Aorta (tissue), 5 donors: ENCODE results near the gene FERMT2. TPM values are rescaled to one million over a fixed set of nuclear protein-coding genes. Genes with fewer than 3 reads are reported as not detected.

Experiments
- ATAC-seq: fragments of 200-7000 bp; cut with Tn5 transposase; one replicate; pipeline ENCODE4 v1.9.1; 2022; ENCODE audit warnings: moderate library complexity; ENCODE audit not compliant: low FRiP score
- DNase-seq, 2 donors: peaks; one replicate each; pipeline ENCODE4 v3.0.0-alpha.2; 2020
- H3K27ac ChIP-seq, 2 donors: one replicate each; pipeline ENCODE4 v1.5.1; 2013; ENCODE audit warnings: low read length in 2 of 2, mild to moderate bottlenecking in 2 of 2, moderate library complexity in 2 of 2, control low read depth in 1 of 2, inconsistent platforms in 1 of 2, low read depth in 1 of 2
- H3K27me3 ChIP-seq, 2 donors: one replicate each; pipeline ENCODE4 v1.6.1; 2013; ENCODE audit warnings: control low read depth in 1 of 2, low read length in 1 of 2, mild to moderate bottlenecking in 1 of 2, moderate library complexity in 1 of 2; ENCODE audit not compliant: insufficient read depth in 2 of 2, control insufficient read depth in 1 of 2
- H3K36me3 ChIP-seq, 2 donors: one replicate each; pipeline ENCODE4 v1.6.1; 2013; ENCODE audit warnings: control low read depth in 1 of 2, low read length in 1 of 2, mild to moderate bottlenecking in 1 of 2; ENCODE audit not compliant: insufficient read depth in 2 of 2, control insufficient read depth in 1 of 2
- H3K4me1 ChIP-seq, 2 donors: one replicate each; pipeline ENCODE4 v1.6.1; 2013; ENCODE audit warnings: low read length in 2 of 2, control low read depth in 1 of 2, mild to moderate bottlenecking in 1 of 2, moderate library complexity in 1 of 2; ENCODE audit not compliant: insufficient read depth in 2 of 2, control insufficient read depth in 1 of 2
- H3K4me3 ChIP-seq, 2 donors: one replicate each; pipeline ENCODE4 v1.5.1; 2013; ENCODE audit warnings: low read length in 2 of 2, control low read depth in 1 of 2, mild to moderate bottlenecking in 1 of 2
- H3K9me3 ChIP-seq: one replicate; pipeline ENCODE4 v1.6.1; 2013; ENCODE audit warnings: mild to moderate bottlenecking, low read length; ENCODE audit not compliant: control insufficient read depth
- WGBS, 2 donors: extraction: QIAGEN DNeasy Blood & Tissue Kit; methylation state at CpG; one replicate each; pipeline ENCODE4 v1.1.7; 2013; 5-methylcytosine and 5-hydroxymethylcytosine counted together
- intact Hi-C, 2 donors: fragments of 100-400 bp; cut with DNase I; formaldehyde crosslinking; loops; one replicate each; pipeline versions ENCODE4 v1.14.2 to v1.15.0; 2022
- polyA plus RNA-seq, 2 donors: library from polyadenylated mRNA; stranded (reverse); fragments of 200-250 nt; gene quantifications; one replicate each; pipeline ENCODE4 v1.2.3, GENCODE V29; 2013
- total RNA-seq, 2 donors: library from RNA; stranded (reverse); fragmentation: NEBNext Ultra II Directional; extraction: Animal tissue kit (Norgen Biotek cat#: 25700); gene quantifications; one replicate each; pipeline ENCODE4 v1.2.1, GENCODE V29; 2021
- donor health status: healthy with polysubstance abuse.
- donor health status: Bipolar disorder and iron deficiency.
- donor health status: DM: no; HTN: no; CAD: no.
- donor health status: DM: no; HTN: no; CAD: no.
- donor health status: DM: yes; HTN: yes; CAD: no.

FERMT2 gene
- total and polyA plus RNA-seq, 4 donors: 63.0 to 310 (median 162) TPM

DNA sequence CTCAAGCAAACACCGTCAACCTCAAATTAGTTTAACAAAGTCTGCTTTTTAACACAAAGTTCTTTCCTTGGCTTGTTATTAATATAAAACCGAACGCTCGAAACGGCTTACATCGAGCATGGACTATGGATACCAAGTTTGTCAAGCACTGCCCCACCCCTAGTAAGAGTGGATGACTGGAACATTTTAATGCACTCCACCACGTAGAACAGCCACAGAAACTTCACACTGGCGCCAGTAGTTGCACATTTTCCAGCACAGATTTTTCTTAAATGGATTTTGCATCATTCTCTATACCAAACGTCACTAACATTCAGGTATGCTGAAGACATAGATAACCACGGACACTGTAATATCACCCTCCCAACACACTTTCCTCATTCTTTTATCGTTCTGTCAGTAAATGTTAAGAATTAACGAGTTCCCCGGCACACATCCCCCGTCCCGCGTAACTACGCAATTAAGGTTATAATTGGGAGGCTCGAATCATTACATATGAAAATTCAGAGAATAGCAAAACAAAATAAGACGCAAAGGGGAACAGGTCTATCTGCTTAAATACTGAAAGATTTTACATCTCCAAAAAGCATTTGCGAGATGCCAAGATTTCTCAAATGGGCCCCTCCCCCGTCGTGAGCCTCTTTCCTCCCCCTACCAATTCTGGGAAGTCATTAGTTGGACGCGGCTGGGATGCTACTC, 990 bp downstream of the FERMT2 start:
- DNase-seq (no peak), ATAC-seq (peak; percentile 63)
- Histone ChIP-seq H3K4me1 (peaks cover 0 to 5% of the 10 kb centered on the region in 2 donors), H3K27me3 (no peaks in the 10 kb centered on the region), H3K27ac (peak overlapping the region; percentile 36 to 59), H3K4me3 (peak overlapping the region; percentile 51 to 98), H3K36me3 (peaks cover 0 to 5% of the 10 kb centered on the region in 2 donors), H3K9me3 (no peaks in the 10 kb centered on the region)
- intact Hi-C loops: loop anchor here (2.0 to 5.0 kb wide), 5 partner anchors 38 to 148 kb away; no protein-coding TSS in a partner anchor
- WGBS, 2 donors: 1% methylated on average over 24 of the region's 24 CpGs

DNA sequence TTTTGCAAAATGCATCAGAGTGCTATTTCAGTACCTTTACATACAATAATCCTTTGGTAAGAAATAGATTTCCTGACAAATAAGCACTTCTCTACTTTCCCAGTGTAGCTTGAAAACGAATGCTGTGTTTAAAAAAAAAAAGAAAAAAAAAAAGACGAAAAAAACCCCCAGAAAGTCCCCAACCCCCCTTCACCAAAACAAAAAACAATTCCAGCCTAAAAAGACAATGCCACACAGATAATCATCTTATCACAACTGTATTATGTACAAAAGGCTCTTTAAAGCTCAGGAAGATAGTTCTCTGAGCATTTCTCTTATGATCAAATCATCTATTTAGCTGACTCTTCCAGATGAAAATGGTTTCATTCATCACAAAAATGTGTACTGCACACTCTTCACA, 1.6 kb downstream of the FERMT2 start:
- intact Hi-C loops: loop anchor here (5.0 kb wide), 2 partner anchors 37 to 42 kb away; no protein-coding TSS in a partner anchor
- Histone ChIP-seq H3K27ac (peak overlapping the region in 1 of 2 donors; percentile 18), H3K27me3 (no peaks in the 10 kb centered on the region), H3K36me3 (peaks cover 0 to 5% of the 10 kb centered on the region in 2 donors), H3K9me3 (no peaks in the 10 kb centered on the region), H3K4me1 (peaks cover 0 to 7% of the 10 kb centered on the region in 2 donors), H3K4me3 (peak overlapping the region; percentile 51 to 98)
- WGBS, 2 donors: 2 to 4% methylated on average over 2 of the region's 2 CpGs
- DNase-seq: no peak
- ATAC-seq: no peak

DNA sequence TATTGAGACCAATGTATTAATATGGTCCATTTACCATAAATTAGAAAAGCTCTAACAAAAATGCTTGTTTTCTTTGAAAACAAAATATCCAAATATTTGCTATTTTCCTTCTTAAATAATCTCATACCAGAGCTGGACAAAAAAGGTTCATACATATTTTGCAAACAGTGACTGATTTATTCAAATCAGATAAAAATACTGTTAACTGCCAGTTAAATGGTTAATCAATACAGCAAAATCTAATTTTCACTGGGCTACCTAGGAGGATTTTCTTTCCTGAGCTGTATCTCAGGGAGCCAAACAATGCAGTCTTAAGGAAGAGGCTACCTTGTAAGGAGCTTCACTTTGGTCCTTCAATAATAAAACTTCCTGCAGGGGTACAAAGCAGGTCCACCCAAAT, 2.0 kb downstream of the FERMT2 start:
- no peak for ATAC-seq
- DNase-seq: no peak
- Histone ChIP-seq H3K27ac (peak overlapping the region in 1 of 2 donors; percentile 18), H3K9me3 (no peaks in the 10 kb centered on the region), H3K27me3 (no peaks in the 10 kb centered on the region), H3K4me1 (peaks cover 0 to 3% of the 10 kb centered on the region in 2 donors), H3K36me3 (peaks cover 0 to 5% of the 10 kb centered on the region in 2 donors), H3K4me3 (peak overlapping the region; percentile 51 to 98)
- intact Hi-C loops: loop anchor here (5.0 kb wide), 2 partner anchors 37 to 42 kb away; no protein-coding TSS in a partner anchor

DNA sequence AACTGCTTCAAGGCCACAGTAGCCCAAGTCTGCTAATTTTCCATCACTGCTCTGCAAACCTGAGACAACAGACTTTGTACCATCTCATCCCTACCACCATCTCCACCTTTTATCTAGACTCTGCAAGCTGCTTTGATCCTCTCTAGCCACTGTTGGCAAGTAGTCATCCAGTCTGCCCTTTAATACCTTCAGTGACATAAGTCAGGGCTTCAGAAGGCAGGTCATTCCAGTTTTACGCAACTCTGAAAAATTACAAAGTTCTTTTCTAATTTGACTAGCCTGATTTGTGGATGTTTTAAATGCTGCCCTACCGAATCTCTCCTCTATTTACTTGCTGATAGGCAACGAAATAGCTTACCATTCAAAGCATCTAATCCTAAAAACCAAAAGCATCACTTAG, 2.8 kb downstream of the FERMT2 start:
- no peak for DNase-seq
- Histone ChIP-seq H3K9me3 (no peaks in the 10 kb centered on the region), H3K27me3 (no peaks in the 10 kb centered on the region), H3K27ac (peak overlapping the region in 1 of 2 donors; percentile 73), H3K4me3 (peak overlapping the region; percentile 73 to 98), H3K4me1 (peaks cover 0 to 3% of the 10 kb centered on the region in 2 donors), H3K36me3 (peaks cover 0 to 5% of the 10 kb centered on the region in 2 donors)
- intact Hi-C loops: loop anchor here (5.0 kb wide), 2 partner anchors 36 to 41 kb away; no protein-coding TSS in a partner anchor
- ATAC-seq: no peak
- 8 to 9% methylated on average over 3 of the region's 3 CpGs for WGBS, 2 donors

DNA sequence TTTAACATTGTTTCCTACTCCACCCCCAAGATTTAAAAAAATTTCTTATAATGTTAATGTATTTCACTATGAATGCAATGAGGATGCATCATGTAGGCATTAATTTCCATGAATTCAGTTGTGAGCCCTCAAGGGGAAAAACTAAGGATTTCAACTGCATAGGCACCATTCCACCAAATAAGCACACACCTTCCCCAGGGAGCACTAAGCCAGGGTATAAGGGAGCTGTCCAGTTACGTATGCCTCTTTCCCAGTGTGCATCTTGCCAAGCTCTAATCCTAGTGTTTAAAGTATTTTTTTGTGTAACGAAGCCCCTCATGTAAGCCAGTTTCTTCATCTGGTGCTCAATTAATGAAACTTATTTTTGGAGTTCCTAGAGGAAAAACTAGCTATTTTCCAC, 6.6 kb downstream of the FERMT2 start:
- peaks cover 2 to 8% of the 10 kb centered on the region in 2 donors for H3K4me1 ChIP-seq
- no peak overlapping the region for H3K4me3 ChIP-seq
- ATAC-seq: no peak
- H3K27ac ChIP-seq: no peak overlapping the region
- H3K27me3 ChIP-seq: no peaks in the 10 kb centered on the region
- H3K36me3 ChIP-seq: peaks cover 0 to 5% of the 10 kb centered on the region in 2 donors
- 8 to 9% methylated on average over 2 of the region's 2 CpGs for WGBS, 2 donors
- no peak for DNase-seq
- H3K9me3 ChIP-seq: no peaks in the 10 kb centered on the region
- intact Hi-C loops: no loop called here

DNA sequence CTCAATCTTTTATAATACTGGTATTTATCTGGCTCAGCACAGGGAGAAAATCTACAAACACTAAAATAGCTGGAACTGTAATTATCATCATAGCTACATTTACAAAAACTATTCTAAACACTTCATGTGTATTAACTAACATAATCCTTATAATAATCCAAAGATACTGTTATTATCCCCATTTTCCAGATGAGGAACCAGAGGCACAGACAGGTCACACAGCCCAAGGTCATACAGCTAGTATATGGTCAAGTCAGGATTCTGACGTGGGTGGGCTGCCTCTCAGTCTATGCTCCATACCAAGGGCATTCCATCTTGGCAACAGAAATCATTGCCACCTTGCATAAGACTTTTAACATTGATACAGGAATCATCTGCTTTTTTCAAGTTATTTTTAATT, 11.4 kb downstream of the FERMT2 start:
- H3K27ac ChIP-seq: no peak overlapping the region
- 7 to 19% methylated on average over 1 of the region's 1 CpG for WGBS, 2 donors
- peaks cover 3 to 9% of the 10 kb centered on the region in 2 donors for H3K4me1 ChIP-seq
- no peak overlapping the region for H3K4me3 ChIP-seq
- intact Hi-C loops: no loop called here
- H3K36me3 ChIP-seq: no peaks in the 10 kb centered on the region
- no peaks in the 10 kb centered on the region for H3K9me3 ChIP-seq
- ATAC-seq (no peak), DNase-seq (no peak)
- no peaks in the 10 kb centered on the region for H3K27me3 ChIP-seq

DNA sequence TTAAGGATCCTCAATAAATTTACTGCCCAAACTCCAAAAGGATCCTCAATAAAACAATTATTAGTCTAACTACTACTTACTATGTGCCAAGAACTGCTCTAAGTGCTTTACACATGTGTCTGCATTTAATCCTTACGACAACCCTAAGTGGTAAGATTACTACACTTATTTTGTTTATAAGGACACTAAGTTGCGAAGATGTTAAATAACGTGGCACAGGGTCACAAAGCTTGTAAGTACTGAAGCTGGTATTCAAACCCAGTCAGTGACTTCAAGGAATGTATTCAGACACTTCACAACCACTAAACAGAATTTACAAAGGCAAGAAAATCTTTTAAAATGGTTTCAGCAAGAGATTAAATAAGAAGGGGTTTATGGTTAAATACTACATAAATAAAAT, 13.0 kb downstream of the FERMT2 start:
- intact Hi-C loops: no loop called here
- peaks cover 3 to 9% of the 10 kb centered on the region in 2 donors for H3K4me1 ChIP-seq
- no peaks in the 10 kb centered on the region for H3K36me3 ChIP-seq
- DNase-seq (no peak), ATAC-seq (no peak)
- peak overlapping the region; percentile 10 to 31 for H3K4me3 ChIP-seq
- no peaks in the 10 kb centered on the region for H3K27me3 ChIP-seq
- peak overlapping the region in 1 of 2 donors; percentile 43 for H3K27ac ChIP-seq
- 50 to 54% methylated on average over 3 of the region's 3 CpGs for WGBS, 2 donors
- H3K9me3 ChIP-seq: no peaks in the 10 kb centered on the region

DNA sequence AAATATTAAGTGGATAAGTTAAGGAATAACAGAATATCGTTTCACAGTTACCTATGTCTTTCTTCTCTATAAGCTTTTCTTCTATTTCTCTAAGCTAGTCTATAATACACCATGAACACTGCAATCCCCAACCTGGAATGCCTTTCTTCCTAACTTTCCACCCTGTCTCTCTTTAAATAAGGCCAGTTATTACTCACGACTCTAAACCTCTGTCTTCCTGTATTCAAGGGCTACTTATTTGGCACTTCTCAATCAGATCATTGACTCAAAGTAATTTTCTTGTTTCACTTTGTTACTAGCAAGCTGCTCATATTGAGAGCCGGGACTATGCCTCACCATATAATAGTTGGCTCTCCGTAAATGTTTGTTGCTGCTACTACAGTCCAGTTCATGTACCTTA, 13.5 kb downstream of the FERMT2 start:
- DNase-seq: no peak
- peak overlapping the region in 1 of 2 donors; percentile 43 for H3K27ac ChIP-seq
- no peaks in the 10 kb centered on the region for H3K36me3 ChIP-seq
- WGBS, 2 donors: 10 to 23% methylated on average over 4 of the region's 4 CpGs
- intact Hi-C loops: no loop called here
- H3K4me3 ChIP-seq: peak overlapping the region; percentile 10 to 31
- peaks cover 3 to 9% of the 10 kb centered on the region in 2 donors for H3K4me1 ChIP-seq
- H3K9me3 ChIP-seq: no peaks in the 10 kb centered on the region
- no peaks in the 10 kb centered on the region for H3K27me3 ChIP-seq
- ATAC-seq: no peak

DNA sequence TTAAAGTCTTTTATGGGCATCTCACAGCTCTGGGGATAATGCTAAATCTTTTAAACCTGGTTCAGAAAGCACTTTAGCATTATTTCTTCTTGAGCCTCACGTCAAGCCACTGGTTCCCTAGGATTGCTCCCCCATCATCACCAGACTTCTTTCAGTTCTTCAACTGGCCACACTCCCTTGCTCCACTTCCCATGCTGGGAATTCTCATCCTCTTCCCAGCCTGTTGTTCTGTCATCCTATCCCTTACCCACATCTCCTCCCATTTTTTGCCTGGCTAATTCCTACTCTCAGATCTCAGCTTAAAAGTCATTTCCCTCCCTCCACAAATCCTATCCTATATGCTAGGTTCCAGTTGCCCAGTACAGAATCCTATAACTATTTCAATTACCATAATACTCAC, 14.4 kb downstream of the FERMT2 start:
- ATAC-seq (no peak), DNase-seq (no peak)
- H3K27me3 ChIP-seq: no peaks in the 10 kb centered on the region
- peak overlapping the region in 1 of 2 donors; percentile 51 for H3K27ac ChIP-seq
- 25 to 41% methylated on average over 1 of the region's 1 CpG for WGBS, 2 donors
- no peak overlapping the region for H3K4me3 ChIP-seq
- H3K4me1 ChIP-seq: peaks cover 3 to 9% of the 10 kb centered on the region in 2 donors
- H3K9me3 ChIP-seq: no peaks in the 10 kb centered on the region
- no peaks in the 10 kb centered on the region for H3K36me3 ChIP-seq
- intact Hi-C loops: no loop called here
